Erythroblast (primary cell): ENCODE measurements around the gene POU2F2.
A peak's percentile ranks its signal among the peaks of the same experiment; 100 is the strongest.

Experiments used
- DNase-seq, 2 experiments: peaks; one replicate each; lab custom pipeline; 2025; lab: John Stamatoyannopoulos, UW
- GATA1 ChIP-seq: IDR thresholded peaks from 2 replicates; pipeline ENCODE4 v1.6.1; 2011; ENCODE audit warnings: low read depth, mild to moderate bottlenecking, control low read depth, low read length, moderate library complexity
- POLR2A ChIP-seq: IDR thresholded peaks from 2 replicates; pipeline ENCODE4 v1.6.1; 2011; ENCODE audit warnings: mild to moderate bottlenecking, low read length

Gene POU2F2

DNA sequence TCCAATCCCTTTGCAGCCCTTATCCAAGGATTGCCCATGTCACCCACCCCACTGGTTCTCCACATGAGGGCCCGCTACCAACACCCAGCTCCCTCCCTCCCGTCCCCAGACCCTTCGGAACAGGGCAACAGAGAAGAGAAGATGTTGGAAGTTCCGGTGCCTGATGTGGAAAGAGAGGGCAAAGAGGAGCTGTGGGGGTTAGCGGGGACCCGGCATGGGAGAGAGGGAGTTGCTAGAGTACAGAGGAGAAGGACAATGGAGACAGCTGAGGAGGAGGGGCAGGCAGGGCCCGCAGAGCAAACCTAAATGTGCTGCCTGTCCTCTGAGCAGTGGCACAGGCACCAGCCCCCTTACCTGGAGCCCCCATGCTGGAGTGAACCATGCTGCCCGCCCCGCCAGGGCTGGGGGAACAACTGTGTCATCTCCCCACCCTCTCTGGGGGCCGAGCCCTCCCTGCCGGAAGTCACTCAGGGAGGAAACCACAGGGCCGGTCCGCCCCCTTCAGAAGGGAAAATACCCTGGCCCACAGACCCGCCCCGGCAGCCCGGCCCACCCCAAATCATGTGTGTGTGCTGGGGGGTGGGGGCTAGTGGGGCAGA, at the start of gene POU2F2:
POU2F2 (minus strand) TSS at position 417 of the 599 bp plus-strand sequence; CDS start at position 382, 35 bp downstream.
- no peak for DNase-seq
- TF ChIP-seq POLR2A (no peak), GATA1 (no peak)

DNA sequence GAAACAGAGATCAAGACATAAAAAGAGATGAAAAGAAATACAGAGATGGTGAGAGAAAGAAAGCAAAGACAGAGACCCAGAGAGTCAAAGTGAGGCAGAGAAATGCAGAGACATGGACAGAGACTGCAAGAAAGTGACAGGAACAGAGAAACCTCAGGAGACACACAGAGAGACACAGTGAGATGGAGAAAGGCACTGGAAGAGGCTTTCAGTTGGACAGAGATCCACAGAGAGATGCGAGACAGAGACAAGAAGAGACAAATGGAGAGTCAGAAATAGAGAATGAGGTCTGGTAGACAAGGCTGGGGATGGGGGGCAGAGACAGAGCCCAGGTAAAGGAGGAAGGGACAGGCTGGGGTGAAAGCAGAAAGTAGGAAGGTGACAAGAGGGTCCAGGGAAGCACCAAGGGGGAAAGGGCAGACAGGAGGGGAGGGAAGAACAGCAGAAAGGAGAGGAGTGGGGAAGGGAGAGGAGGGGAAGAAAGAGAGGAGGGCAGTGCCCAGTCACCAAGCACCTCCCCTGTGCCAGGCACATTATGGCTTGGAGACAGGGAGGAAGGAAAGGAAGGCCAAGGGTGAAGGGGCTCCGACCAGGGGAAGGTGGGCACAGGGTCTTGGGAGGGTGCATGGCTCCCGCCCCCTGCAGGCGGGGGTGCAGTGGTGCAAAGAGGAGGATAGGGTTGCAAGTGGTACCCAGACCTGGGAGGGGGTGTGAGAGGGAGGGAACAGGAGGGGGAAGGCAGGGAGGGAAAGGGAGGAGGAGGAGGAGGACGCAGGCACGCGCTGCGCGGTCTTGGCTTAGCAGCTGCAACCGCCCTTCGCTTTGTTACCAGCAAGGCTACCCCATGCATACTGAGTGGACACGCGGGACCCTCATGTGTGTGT, 46.8 kb upstream of the POU2F2 start:
- DNase-seq: peak; percentile 8 to 25
- TF ChIP-seq GATA1: no peak
- no peak for TF ChIP-seq POLR2A

DNA sequence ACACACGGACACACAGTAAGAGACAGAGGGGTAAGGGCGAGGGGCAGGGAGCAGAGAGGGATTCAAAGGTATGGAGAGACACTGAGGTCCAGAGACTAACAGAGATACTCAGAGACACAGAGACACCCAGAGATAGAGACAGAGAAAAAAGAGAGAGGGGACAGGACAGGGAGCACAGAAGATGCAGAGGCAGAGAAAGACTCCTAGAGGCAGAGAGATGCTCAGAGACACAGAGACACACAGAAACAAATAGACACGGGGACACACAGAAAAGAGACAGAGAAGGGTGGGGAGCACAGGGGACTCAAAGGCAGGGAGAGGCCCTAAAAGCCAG, 45.4 kb upstream of the POU2F2 start:
- TF ChIP-seq POLR2A (no peak), GATA1 (no peak)
- DNase-seq: no peak

DNA sequence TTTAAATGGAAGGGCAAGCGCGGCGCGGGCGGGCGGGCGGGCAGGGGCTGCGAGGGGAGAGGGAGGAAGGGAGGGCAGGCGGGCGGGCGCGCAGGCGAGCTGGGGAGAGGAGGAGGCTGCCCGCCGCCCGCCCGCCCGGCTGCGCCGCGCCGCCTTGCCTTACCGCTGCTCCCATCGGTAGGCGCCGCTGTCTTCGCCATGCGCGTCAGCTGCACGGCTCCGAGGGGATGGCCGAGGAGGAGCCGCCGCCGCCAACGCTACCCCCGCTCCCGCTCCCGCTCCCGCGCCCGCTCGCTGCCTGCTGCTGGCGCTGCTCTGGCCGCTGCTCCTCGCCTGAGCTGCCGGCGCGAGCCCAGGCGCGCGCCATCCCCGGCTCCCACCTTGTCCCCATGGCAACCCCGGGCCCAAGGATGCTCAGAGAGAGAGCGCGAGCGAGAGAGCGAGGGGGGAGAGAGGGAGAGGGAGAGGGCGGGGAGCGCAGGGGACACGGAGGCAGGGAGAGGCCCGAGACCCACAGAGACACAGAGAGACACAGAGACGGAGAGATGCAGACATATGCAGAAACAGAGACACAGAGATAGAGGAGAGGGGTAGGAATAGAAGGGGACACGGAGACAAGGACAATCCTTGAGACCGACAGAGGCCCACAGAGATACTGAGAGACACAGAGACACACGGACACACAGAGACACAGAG, 44.9 kb upstream of the POU2F2 start:
- no peak for TF ChIP-seq POLR2A
- TF ChIP-seq GATA1: no peak
- DNase-seq: peak; percentile 76 to 77

DNA sequence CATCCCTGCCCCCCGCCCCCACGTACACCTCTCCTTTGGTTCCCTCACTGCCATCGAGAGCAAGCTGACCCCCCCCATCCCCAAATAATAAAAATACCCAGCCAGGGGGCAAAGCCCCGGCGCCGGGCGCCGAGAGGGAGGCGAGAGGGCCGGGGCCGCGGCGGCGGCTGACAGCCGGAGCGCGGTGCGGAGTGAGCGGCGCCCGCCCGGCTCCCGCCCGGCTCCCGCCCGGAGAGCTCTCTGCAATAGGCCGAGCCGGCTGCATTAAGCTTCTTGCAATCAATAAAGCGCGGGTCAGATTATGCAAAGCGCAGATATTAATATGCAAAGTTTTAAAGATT, 44.4 kb upstream of the POU2F2 start:
- no peak for DNase-seq
- no peak for TF ChIP-seq POLR2A
- no peak for TF ChIP-seq GATA1

DNA sequence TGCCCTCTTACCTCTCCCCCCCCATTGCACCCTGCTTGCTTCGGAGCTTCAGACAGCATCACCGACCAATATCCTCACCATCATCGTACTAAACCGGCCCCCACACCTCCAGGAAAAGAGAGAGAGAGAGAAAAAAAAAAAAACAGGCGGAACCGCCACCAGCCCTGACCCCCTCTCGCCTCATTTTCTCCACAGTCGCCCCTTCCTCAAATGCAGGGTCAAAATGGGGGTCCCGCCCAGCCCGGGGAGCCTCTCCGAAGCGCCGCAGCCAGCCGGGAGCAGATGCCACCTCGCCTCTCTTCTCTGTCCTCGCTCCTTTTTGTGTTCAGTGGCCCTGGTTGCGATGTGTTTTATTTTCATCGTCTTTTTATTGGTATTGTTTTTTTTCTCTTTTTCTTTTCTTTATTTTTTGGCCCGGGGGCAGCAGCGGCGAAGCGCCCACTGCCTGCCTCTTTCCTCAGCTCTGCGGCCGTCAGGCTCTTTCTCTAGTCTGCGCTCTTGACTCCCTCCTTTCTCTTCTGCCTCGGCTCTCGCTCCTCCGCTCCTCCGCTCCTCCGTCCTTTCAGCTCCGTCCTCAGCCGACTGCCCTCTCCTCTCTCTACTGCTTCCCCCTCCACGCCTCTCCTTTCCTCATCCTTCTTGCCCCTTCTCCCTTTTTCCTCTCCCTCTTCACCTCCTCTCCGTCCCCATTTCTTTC, 43.9 kb upstream of the POU2F2 start:
- no peak for DNase-seq
- TF ChIP-seq POLR2A (no peak), GATA1 (no peak)

DNA sequence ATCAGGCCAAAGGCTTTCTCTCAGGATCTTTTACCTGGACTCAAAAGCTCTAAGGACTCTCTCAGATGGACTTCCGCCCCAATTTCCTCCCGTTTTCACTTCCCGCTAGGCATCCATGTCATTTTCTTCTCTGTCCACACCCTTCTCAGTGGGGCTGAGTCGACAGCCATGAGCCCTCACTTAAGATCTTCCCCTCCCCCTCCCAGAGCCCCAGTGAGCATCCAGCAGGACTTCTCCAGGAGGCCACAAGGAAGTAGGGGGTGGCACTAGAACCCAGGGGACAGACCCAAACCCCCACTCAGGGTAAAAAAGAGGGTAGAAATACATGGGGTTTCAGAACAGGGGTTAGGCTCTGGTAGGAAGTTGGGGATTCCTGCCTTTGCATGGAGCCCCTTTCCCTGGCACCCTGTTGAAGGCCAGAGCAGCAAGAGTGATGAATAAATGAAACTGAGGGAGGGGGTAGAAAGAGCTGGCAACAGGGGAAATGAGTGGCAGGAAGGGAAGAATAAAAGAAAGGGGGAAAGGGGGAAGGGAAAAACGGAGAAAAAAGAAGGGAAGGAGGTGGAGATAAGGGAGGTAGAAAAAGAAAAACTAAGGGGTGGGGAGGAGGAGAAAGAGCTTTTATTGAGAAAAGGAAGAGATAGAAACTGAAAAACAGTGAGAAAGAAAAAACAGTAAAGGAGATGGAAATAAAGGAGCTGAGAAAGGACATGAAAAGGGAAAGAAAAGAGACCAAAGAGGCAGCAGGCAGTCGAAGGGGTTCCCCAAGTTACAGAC, 42.9 kb upstream of the POU2F2 start:
- DNase-seq: no peak
- no peak for TF ChIP-seq POLR2A
- no peak for TF ChIP-seq GATA1

DNA sequence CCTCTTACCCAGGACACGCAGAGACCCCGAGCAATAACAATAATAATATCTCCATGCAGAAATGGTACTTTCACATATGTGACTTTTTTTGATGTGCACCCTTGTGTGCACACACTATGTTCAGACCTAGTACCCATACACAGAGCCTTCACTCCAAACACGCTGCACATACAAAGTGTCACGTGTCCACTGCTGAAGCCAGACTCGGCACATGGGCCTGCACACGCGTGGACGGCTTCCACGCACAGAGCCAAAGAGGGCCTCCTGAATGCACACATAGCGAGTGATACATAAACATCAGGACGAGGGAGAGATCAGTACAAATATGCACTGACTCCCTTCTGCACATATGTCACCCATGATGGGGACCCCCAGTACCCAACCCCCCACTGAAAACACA, 41.9 kb upstream of the POU2F2 start:
- no peak for DNase-seq
- no peak for TF ChIP-seq POLR2A
- TF ChIP-seq GATA1: no peak

DNA sequence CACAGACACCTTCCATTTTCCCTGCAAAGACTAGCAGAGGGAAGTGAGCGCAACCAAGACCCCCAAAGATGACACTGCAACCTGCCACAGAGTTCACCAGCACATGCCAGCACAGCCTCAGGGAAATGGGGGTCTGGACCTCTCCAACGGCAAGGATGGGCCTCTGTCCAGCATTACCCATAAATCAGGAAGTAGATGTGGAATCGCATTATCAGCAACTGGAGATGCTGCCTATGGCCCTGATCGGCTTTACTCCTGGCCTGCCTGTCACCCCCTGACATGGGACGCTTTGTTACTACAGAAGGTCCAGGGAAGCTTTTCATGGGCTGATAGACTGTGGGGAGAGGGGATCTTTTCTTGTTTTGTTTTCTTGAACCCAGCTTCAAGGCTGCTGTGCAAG, 41.4 kb upstream of the POU2F2 start:
- TF ChIP-seq POLR2A: no peak
- no peak for TF ChIP-seq GATA1
- no peak for DNase-seq

DNA sequence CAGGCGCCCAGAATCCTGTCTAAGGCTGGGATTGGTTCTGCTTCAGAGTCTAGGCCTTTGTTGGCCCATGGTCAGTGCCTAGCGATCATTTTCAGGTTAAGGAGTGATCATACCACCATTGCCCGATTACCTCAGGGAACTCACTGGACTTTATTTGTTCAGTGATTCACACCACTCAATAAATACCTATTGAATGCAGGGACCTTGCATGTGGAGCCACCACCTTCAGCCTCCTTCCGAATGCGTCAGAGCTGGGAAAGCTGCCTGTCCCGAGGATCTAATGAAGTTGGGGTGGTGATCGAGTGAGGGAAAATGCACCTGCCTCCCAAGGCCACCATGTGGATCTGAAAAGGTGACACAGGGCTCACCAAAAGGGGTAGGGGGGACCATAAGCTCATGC, 40.0 kb upstream of the POU2F2 start:
- no peak for TF ChIP-seq GATA1
- TF ChIP-seq POLR2A: no peak

DNA sequence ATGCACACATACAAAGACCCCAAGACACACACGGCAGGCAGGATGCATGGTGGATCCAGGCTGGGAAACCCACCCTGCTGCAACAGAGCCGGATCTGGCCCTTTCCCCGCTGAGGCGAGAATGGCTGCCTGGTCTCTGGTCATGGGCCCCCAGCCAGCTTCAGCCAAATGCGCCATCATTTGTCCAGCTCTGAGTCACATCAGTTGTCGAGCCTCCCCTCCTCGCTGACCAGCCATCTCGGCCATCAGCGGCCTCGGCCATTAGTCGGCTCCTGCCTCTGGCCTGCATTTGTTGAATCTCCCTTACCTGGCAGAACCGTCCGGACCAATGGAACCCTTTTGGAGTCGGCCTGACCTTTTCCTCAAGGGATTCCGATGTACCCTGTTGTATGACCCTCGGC, 38.5 kb upstream of the POU2F2 start:
- DNase-seq: no peak
- TF ChIP-seq POLR2A (no peak), GATA1 (no peak)

More for the DNA sequence above, 40.0 kb upstream of the POU2F2 start:
- no peak for DNase-seq

DNA sequence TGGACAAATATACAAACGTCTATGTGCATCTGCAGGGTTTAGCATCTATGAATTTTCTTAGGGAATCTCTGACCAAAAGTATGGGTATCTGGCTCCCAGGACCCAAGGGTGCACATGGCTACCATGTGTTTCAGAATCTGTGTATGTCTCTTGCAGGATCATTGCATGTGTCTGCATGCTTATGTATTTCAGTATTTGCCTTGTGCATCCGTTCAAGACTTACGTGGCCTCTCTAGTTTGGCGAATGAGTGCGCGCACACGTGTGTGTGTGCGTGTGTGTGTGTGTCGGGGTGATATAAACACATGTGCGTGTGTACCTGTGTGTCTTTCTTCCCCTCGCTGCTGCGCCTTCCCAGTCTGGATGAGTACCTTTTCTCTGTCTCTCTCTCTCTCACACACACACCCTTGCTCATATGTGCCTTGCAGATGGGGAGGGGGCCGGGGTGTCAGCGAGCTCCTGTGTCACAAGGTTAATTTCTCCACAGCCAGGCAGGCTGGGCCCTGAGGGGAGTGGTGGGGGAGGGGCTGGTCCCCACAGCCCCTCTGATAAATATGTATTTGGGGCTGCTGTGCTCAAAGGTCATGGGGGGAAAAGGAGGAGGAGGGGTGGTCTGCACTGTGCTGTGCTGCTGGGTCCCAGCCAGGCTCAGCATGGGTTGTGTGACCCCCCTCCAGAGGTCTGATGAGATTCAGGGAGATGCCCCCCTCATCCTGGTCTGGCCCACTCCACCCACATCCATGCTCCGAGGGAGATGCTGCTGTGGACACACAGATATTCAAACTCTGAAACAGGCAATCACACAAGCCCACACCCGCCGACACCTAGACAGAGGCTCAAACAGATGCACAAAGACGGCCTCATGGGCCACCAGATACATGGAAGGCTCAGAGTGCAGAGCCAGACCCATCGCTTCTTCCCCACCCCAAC, 37.5 kb upstream of the POU2F2 start:
- DNase-seq: no peak
- no peak for TF ChIP-seq GATA1
- no peak for TF ChIP-seq POLR2A
